DOHH2 (cell line): ENCODE data around the gene CHD6.

Experiments
- CTCF ChIP-seq: fragments of 200-600 bp; sonication (generic); IDR thresholded peaks from one replicate; pipeline ENCODE4 v1.5.1; 2014; ENCODE audit warnings: antibody characterized with exemption, mild to moderate bottlenecking, low read depth, low read length; ENCODE audit not compliant: poor library complexity, severe bottlenecking
- EZH2phosphoT487 ChIP-seq: fragments of 200-600 bp; sonication (generic); IDR thresholded peaks from 2 replicates; pipeline ENCODE4 v1.6.1; 2017; ENCODE audit warnings: borderline replicate concordance, mild to moderate bottlenecking, antibody characterized with exemption, low read length, moderate library complexity, mixed read lengths

- no peak for TF ChIP-seq CTCF
- no peak for TF ChIP-seq EZH2phosphoT487
These were observed 139.1 kb downstream of the CHD6 start for GRCh38 chr20:41479113-41479512.
